OCI-LY3 (cell line): ENCODE data around the gene CERS6.
A peak's percentile ranks its signal among the peaks of the same experiment; 100 is the strongest.

ENCODE experiments used
- H2AFZ ChIP-seq: fragments of 200-600, 300-600 bp; shearing (Covaris generic); 2 replicates; pipeline ENCODE4 v1.6.0; 2014; ENCODE audit warnings: antibody characterized with exemption, low read depth, low read length
- H3K27ac ChIP-seq: fragments of 200-600, 300-600 bp; sonication (generic); 2 replicates; pipeline ENCODE4 v1.5.1; 2014; ENCODE audit warnings: mild to moderate bottlenecking, low read length, moderate library complexity, mixed read lengths
- H3K27me3 ChIP-seq: fragments of 200-600, 300-600 bp; sonication (generic); 2 replicates; pipeline ENCODE4 v1.6.1; 2014; ENCODE audit warnings: low read depth, low read length, mixed read lengths
- H3K36me3 ChIP-seq: fragments of 200-600, 300-600 bp; sonication (generic); replicated peaks from 2 replicates; pipeline ENCODE3; 2014; ENCODE audit warnings: low read depth, low read length, mixed read lengths
- H3K4me1 ChIP-seq: fragments of 300-600, 200-600 bp; sonication (generic); 2 replicates; pipeline ENCODE4 v1.6.1; 2014; ENCODE audit warnings: low read length, mixed read lengths
- H3K4me2 ChIP-seq: fragments of 200-600, 300-600 bp; sonication (generic); 2 replicates; pipeline ENCODE4 v1.6.1; 2014; ENCODE audit warnings: low read length, mixed read lengths
- H3K4me3 ChIP-seq: fragments of 300-600, 200-600 bp; sonication (generic); 2 replicates; pipeline ENCODE4 v1.5.1; 2014; ENCODE audit warnings: antibody characterized with exemption, mild to moderate bottlenecking, low read length, moderate library complexity
- H3K79me2 ChIP-seq: fragments of 300-600, 200-600 bp; shearing (Covaris generic); 2 replicates; pipeline ENCODE4 v1.6.1; 2014; ENCODE audit warnings: mild to moderate bottlenecking, low read length, mixed read lengths
- H3K9ac ChIP-seq: fragments of 300-600, 200-600 bp; shearing (Covaris generic); 2 replicates; pipeline ENCODE4 v1.6.0; 2014; ENCODE audit warnings: mild to moderate bottlenecking, low read length, moderate library complexity
- H3K9me3 ChIP-seq: fragments of 200-600, 300-600 bp; shearing (Covaris generic); 2 replicates; pipeline ENCODE4 v1.6.1; 2014; ENCODE audit warnings: low read length, mixed read lengths; ENCODE audit not compliant: insufficient read depth
- H4K20me1 ChIP-seq: fragments of 200-600, 300-600 bp; sonication (generic); 2 replicates; pipeline ENCODE4 v1.6.1; 2016; ENCODE audit warnings: low read length, mixed read lengths; ENCODE audit not compliant: insufficient read depth
- EZH2phosphoT487 ChIP-seq: fragments of 200-600 bp; shearing (Covaris generic); IDR thresholded peaks from 2 replicates; pipeline ENCODE4 v1.6.1; 2018; ENCODE audit warnings: antibody characterized with exemption, mixed run types, low read depth
- TF ChIP-seq, protein P1 (sequence below): fragments of 200-600, 300-600 bp; sonication (generic); IDR thresholded peaks from 2 replicates; pipeline ENCODE4 v1.5.1; 2014; ENCODE audit warnings: antibody characterized with exemption, low read length, low read depth

CERS6 gene

DNA sequence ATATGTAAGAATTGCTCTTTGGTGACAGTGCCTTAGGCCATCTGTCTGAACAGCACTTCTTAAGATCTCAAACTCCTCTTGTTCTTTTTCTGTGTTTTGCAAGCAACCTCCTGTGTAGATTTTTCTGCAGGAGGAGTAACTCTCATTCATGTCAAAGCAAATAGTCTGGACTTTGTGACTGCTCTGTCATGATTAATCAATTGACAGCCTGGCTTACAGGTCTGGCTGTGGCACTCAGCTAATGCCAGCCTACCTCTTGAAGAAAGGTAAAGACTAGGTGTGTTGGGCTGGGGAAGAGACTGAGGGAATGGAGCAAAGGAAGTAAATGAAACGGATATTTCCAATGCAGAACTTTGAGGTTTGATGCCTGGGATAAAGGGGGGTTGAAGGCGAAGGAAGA, 156.6 kb downstream of the CERS6 start:
- Histone ChIP-seq H4K20me1 (no peaks in the 10 kb centered on the region), H3K9ac (no peak overlapping the region), H3K9me3 (no peaks in the 10 kb centered on the region), H3K4me1 (no peaks in the 10 kb centered on the region), H3K4me2 (no peak overlapping the region), H2AFZ (no peak overlapping the region), H3K27me3 (no peaks in the 10 kb centered on the region), H3K27ac (no peak overlapping the region), H3K4me3 (no peak overlapping the region), H3K79me2 (no peaks in the 10 kb centered on the region), H3K36me3 (no peaks in the 10 kb centered on the region)
- TF ChIP-seq EZH2phosphoT487: no peak
- TF ChIP-seq, protein P1, sequence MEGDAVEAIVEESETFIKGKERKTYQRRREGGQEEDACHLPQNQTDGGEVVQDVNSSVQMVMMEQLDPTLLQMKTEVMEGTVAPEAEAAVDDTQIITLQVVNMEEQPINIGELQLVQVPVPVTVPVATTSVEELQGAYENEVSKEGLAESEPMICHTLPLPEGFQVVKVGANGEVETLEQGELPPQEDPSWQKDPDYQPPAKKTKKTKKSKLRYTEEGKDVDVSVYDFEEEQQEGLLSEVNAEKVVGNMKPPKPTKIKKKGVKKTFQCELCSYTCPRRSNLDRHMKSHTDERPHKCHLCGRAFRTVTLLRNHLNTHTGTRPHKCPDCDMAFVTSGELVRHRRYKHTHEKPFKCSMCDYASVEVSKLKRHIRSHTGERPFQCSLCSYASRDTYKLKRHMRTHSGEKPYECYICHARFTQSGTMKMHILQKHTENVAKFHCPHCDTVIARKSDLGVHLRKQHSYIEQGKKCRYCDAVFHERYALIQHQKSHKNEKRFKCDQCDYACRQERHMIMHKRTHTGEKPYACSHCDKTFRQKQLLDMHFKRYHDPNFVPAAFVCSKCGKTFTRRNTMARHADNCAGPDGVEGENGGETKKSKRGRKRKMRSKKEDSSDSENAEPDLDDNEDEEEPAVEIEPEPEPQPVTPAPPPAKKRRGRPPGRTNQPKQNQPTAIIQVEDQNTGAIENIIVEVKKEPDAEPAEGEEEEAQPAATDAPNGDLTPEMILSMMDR: no peak

DNA sequence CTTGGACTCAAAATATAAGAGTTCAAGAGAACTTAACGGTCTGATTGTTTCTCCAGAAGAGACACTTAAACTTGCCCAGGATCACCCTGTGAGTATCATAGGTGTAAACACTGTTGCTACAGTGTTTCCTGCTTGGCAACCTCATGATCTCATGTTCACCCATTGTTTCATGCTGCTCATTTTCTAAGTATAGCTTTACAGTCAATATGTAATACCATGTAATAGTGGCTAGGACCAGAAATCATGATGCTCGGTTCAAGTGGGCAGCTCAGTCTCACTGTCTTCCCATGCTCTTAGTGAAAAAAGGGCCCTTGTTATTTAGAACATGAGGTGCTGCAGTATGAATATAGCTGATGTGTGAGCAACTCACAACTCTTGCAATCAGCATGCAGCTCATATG, 157.5 kb downstream of the CERS6 start:
- Histone ChIP-seq H3K4me3 (no peak overlapping the region), H3K4me2 (no peak overlapping the region), H4K20me1 (no peaks in the 10 kb centered on the region), H2AFZ (no peak overlapping the region), H3K36me3 (no peaks in the 10 kb centered on the region), H3K27me3 (no peaks in the 10 kb centered on the region), H3K9ac (no peak overlapping the region), H3K79me2 (no peaks in the 10 kb centered on the region), H3K27ac (no peak overlapping the region), H3K4me1 (no peaks in the 10 kb centered on the region), H3K9me3 (no peaks in the 10 kb centered on the region)
- TF ChIP-seq, protein P1: no peak
- TF ChIP-seq EZH2phosphoT487: no peak

DNA sequence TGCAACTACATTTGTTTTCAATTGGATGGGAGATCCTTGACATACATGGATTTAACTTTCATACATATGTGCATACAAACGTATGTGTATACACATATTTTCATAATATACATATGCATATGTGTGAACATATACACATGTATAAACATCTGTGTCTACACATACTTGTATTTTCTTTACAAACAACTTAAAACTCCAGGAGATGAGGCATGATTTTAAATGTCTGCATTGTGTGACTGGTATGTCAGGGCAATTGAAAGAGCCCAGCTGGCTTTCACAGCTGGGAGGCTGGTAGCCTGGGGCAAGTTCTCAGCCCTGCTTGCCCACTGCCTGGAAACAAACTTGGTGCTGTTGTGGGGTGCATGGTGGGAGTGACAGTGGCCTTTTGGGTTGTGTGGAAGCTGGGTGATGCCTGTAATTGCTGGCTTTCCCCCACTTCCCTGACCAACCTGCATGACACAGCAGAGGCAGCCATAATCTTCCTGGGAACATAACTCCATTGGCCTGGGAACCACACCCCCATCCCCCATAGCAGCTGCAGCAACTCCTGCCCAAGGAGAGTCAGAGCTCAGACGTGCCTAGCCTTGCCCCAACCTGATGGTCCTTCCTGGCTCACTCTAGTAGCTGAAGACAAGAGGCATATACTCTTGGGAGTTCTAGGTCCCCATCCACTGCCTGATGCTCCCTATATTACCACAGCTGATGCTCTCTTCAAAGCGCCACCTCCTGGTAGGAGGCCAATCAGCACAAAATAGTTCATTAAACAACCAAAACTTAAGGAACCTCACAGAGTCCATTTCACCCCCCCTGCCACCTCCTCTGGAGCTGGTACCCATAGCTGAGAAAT, 158.3 kb downstream of the CERS6 start:
- Histone ChIP-seq H3K9ac (no peak overlapping the region), H3K4me1 (no peaks in the 10 kb centered on the region), H3K27me3 (no peaks in the 10 kb centered on the region), H3K79me2 (no peaks in the 10 kb centered on the region), H3K27ac (no peak overlapping the region), H3K36me3 (no peaks in the 10 kb centered on the region), H4K20me1 (no peaks in the 10 kb centered on the region), H3K9me3 (no peaks in the 10 kb centered on the region), H3K4me2 (no peak overlapping the region), H2AFZ (no peak overlapping the region), H3K4me3 (no peak overlapping the region)
- TF ChIP-seq, protein P1: peak; percentile 51
- no peak for TF ChIP-seq EZH2phosphoT487

DNA sequence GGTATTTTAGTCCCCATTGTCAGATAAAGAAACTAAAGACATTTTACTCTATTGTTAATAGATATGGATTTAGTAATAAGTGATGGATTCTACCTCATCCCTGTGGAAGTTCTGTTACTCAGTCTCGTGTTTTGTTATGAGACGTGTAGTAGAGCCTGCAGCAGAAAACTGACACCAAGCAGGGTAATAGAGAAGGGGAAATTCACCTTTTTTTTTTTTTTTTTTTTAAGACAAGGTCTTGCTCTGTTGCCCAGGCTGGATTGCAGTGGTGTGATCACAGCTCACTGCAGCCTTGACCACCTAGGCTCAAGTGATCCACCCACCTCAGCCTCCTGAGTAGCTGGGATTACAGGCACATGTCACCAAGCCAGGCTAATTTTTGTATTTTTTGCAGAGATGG, 164.5 kb downstream of the CERS6 start:
- H3K27me3 ChIP-seq: no peaks in the 10 kb centered on the region
- TF ChIP-seq, protein P1: no peak
- no peak for TF ChIP-seq EZH2phosphoT487
- no peak overlapping the region for H3K4me2 ChIP-seq
- H3K9ac ChIP-seq: no peak overlapping the region
- H4K20me1 ChIP-seq: no peaks in the 10 kb centered on the region
- H3K36me3 ChIP-seq: no peaks in the 10 kb centered on the region
- no peaks in the 10 kb centered on the region for H3K9me3 ChIP-seq
- no peak overlapping the region for H3K27ac ChIP-seq
- H3K4me1 ChIP-seq: peaks cover 29% of the 10 kb centered on the region
- H3K4me3 ChIP-seq: no peak overlapping the region
- H2AFZ ChIP-seq: no peak overlapping the region
- no peaks in the 10 kb centered on the region for H3K79me2 ChIP-seq
